K562 (cell line): ENCODE measurements around the gene GSTM1. TPM values are rescaled to one million over a fixed set of nuclear protein-coding genes. Genes with fewer than 3 reads are reported as not detected.

ENCODE experiments used
- ERF ChIP-seq: fragments of 450-650 bp; formaldehyde crosslinking; IDR thresholded peaks from 2 replicates; pipeline ENCODE4 v1.4.0; 2020; ENCODE audit warnings: mild to moderate bottlenecking, mixed read lengths
- REST ChIP-seq, 2 experiments: fragments of 450-650 bp; formaldehyde crosslinking in 1 of 2; IDR thresholded peaks; 2 replicates each; pipeline versions ENCODE4 v1.4.0 to v1.6.1; 2014 to 2020; ENCODE audit warnings: mild to moderate bottlenecking in 2 of 2, borderline replicate concordance in 1 of 2, low read depth in 1 of 2
- polyA plus RNA-seq, 8 experiments: library from polyadenylated mRNA; depleted of rRNA in 4 of 8; stranded (reverse) in 5 of 8; unstranded in 3 of 8; fragments of >200 nt; fragmentation: Nextera tagmentation in 2 of 8; fragmentation: Illumina TruSeq in 1 of 8; extraction: Ambion mirVana in 2 of 8; extraction: Trizol in 1 of 8; gene quantifications; 2 replicates each; pipeline versions ENCODE4 v1.2.1 to v1.2.3, GENCODE V29; 2011 to 2014; ENCODE audit warnings: inconsistent platforms in 1 of 8, missing spikeins in 1 of 8
- total RNA-seq, 7 experiments: library from RNA; depleted of rRNA in 6 of 7; stranded (reverse); fragments of >200 nt in 6 of 7; fragmentation: Illumina TruSeq in 2 of 7; extraction: Trizol in 2 of 7; gene quantifications; 2 replicates each; pipeline versions ENCODE4 v1.2.1 to v1.2.3, GENCODE V29; 2011 to 2021; ENCODE audit warnings: low replicate concordance in 1 of 7

GSTM1 gene
- total and polyA plus RNA-seq, 9 of the 15 experiments (the other 6 are each of a cell fraction or from before 2014, with no cell fraction given), result not detected

GRCh38 chr1:109643385-109644230 lies 44.0 kb upstream of the GSTM1 start (continued):
- no peak for TF ChIP-seq ERF (CRISPR knock-in tag)
- peak; percentile 92 for TF ChIP-seq REST (IDR thresholded peaks at IDR 0.05; ENCODE audit: borderline replicate concordance)
- no peak for TF ChIP-seq REST (CRISPR knock-in tag; IDR thresholded peaks at IDR 0.05; ENCODE audit: low read depth)
